Nephron (organoid): Measurements from ENCODE around the gene NEDD4L.
A peak's percentile ranks its signal among the peaks of the same experiment; 100 is the strongest.
"Not testable (repeated sequence)": the region's sequence is repeated elsewhere in the genome, so short reads cannot be mapped to it uniquely, and the experiment has no call there.

Experiments used
- H3K27ac Mint-ChIP-seq, 3 experiments: 2 replicates each; pipeline ENCODE4 v1.8.0; 2020; ENCODE audit warnings: mixed read lengths in 3 of 3, mild to moderate bottlenecking in 2 of 3, moderate library complexity in 1 of 3
- H3K27me3 Mint-ChIP-seq: 2 replicates; pipeline ENCODE4 v1.8.0; 2021; ENCODE audit warnings: low read depth, mild to moderate bottlenecking, moderate library complexity, mixed read lengths
- H3K36me3 Mint-ChIP-seq: 2 replicates; pipeline ENCODE4 v1.8.0; 2020; ENCODE audit warnings: low read depth, mixed read lengths
- H3K4me1 Mint-ChIP-seq: 2 replicates; pipeline ENCODE4 v1.8.0; 2020; ENCODE audit warnings: mixed read lengths
- H3K4me3 Mint-ChIP-seq, 3 experiments: 2 replicates each; pipeline ENCODE4 v1.8.0; 2020; ENCODE audit warnings: mild to moderate bottlenecking in 3 of 3, mixed read lengths in 3 of 3, moderate library complexity in 2 of 3
- H3K9me3 Mint-ChIP-seq: 2 replicates; pipeline ENCODE4 v1.8.0; 2020; ENCODE audit warnings: mixed read lengths
- TF ChIP-seq, protein P1 (sequence below), 3 experiments: fragments of 200-600 bp; sonication (generic); IDR thresholded peaks; one replicate each; pipeline ENCODE4 v1.5.0; 2021; ENCODE audit warnings: antibody characterized with exemption in 3 of 3; ENCODE audit not compliant: unreplicated experiment in 3 of 3

Gene NEDD4L

DNA sequence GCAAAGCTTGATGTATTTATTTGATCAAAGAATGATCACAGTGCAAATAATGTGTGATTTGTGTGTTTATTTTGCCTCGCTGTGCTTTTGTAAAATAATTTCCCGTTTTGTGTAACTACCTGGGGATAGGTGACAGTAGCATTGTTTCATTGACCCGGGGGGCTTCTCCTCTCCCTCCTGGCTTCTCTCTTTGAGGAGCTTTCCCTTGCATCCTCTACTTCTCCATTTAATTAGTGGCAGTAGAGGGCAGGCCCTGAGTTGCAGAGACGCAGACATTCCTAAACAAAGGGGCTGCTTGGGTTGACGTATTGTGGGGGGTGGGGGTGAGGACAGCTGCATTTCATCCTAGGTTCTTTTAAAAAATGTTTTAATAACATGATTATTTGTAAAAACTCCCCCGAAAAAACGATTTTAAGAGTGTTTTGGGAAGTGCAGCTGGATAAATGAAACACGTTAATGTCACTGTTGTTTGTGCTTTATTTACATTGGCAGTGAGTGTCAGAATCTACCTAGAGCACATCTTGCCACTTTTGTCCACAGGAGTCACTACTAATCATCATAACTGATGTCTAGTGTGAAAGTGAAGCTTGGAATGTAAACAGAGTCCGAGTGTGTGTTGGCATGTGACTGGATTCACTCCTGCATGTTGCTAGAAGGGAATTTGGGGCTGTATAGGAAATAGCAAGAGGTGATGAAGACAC is 2.2 kb downstream of the NEDD4L start:
- Mint-ChIP-seq H3K9me3 (no peaks in the 10 kb centered on the region), H3K4me1 (peaks cover 43% of the 10 kb centered on the region), H3K36me3 (no peaks in the 10 kb centered on the region), H3K27me3 (peaks cover 3% of the 10 kb centered on the region), H3K27ac (peak overlapping the region; percentile 45 to 97 (median 95)), H3K4me3 (peak overlapping the region; percentile 94 to 99 (median 97))
- TF ChIP-seq, protein P1, sequence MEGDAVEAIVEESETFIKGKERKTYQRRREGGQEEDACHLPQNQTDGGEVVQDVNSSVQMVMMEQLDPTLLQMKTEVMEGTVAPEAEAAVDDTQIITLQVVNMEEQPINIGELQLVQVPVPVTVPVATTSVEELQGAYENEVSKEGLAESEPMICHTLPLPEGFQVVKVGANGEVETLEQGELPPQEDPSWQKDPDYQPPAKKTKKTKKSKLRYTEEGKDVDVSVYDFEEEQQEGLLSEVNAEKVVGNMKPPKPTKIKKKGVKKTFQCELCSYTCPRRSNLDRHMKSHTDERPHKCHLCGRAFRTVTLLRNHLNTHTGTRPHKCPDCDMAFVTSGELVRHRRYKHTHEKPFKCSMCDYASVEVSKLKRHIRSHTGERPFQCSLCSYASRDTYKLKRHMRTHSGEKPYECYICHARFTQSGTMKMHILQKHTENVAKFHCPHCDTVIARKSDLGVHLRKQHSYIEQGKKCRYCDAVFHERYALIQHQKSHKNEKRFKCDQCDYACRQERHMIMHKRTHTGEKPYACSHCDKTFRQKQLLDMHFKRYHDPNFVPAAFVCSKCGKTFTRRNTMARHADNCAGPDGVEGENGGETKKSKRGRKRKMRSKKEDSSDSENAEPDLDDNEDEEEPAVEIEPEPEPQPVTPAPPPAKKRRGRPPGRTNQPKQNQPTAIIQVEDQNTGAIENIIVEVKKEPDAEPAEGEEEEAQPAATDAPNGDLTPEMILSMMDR (IDR thresholded peaks at IDR 0.05; ENCODE audit: unreplicated experiment in 3 of 3) = no peak

- no peaks in the 10 kb centered on the region for H3K36me3 Mint-ChIP-seq
- TF ChIP-seq, protein P1 (IDR thresholded peaks at IDR 0.05; ENCODE audit: unreplicated experiment in 3 of 3) = peak in 1 of 3 experiments; percentile 12
- peak overlapping the region; percentile 94 to 99 (median 97) for H3K4me3 Mint-ChIP-seq
- H3K27ac Mint-ChIP-seq = peak overlapping the region; percentile 45 to 97 (median 95)
- H3K27me3 Mint-ChIP-seq = no peaks in the 10 kb centered on the region
- no peaks in the 10 kb centered on the region for H3K9me3 Mint-ChIP-seq
- peaks cover 45% of the 10 kb centered on the region for H3K4me1 Mint-ChIP-seq
These were observed 2.9 kb downstream of the NEDD4L start for GRCh38 chr18:58046794-58047555.

DNA sequence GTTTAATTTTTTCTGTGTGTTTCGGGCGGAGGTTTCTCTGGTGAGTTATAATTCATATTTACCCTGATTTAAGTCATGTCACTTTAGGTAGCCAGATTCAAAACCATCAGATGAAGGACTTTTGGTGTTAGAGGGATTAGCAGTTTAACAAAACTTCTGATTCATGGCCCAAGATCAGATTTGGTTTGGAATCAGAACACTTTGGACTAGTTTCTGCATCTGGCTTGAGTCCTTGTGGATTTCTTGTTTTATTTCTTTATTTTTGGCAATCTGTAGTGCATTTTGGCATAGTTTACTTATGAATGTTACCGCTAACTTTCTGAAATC is 3.5 kb downstream of the NEDD4L start:
- Mint-ChIP-seq H3K27ac (peak overlapping the region; percentile 45 to 63 (median 45)), H3K36me3 (no peaks in the 10 kb centered on the region), H3K27me3 (no peaks in the 10 kb centered on the region), H3K9me3 (no peaks in the 10 kb centered on the region), H3K4me1 (peaks cover 50% of the 10 kb centered on the region), H3K4me3 (peak overlapping the region; percentile 94 to 99 (median 97))
- TF ChIP-seq, protein P1 (IDR thresholded peaks at IDR 0.05; ENCODE audit: unreplicated experiment in 3 of 3) = no peak

- H3K27ac Mint-ChIP-seq = peak overlapping the region in 1 of 3 experiments; percentile 39
- H3K36me3 Mint-ChIP-seq = no peaks in the 10 kb centered on the region
- no peaks in the 10 kb centered on the region for H3K27me3 Mint-ChIP-seq
- peak overlapping the region; percentile 34 to 46 (median 36) for H3K4me3 Mint-ChIP-seq
- TF ChIP-seq, protein P1 (IDR thresholded peaks at IDR 0.05; ENCODE audit: unreplicated experiment in 3 of 3) = no peak
- no peaks in the 10 kb centered on the region for H3K9me3 Mint-ChIP-seq
- H3K4me1 Mint-ChIP-seq = peaks cover 45% of the 10 kb centered on the region
These were observed 4.1 kb downstream of the NEDD4L start for GRCh38 chr18:58048081-58048642.

GRCh38 chr18:58049000-58049688 is 5.1 kb downstream of the NEDD4L start:
- Mint-ChIP-seq H3K36me3 (peaks cover 6% of the 10 kb centered on the region), H3K4me1 (peaks cover 44% of the 10 kb centered on the region), H3K27ac (no peak overlapping the region), H3K27me3 (no peaks in the 10 kb centered on the region), H3K9me3 (no peaks in the 10 kb centered on the region), H3K4me3 (no peak overlapping the region)
- TF ChIP-seq, protein P1 (IDR thresholded peaks at IDR 0.05; ENCODE audit: unreplicated experiment in 3 of 3) = no peak

GRCh38 chr18:58050963-58051362 is 6.9 kb downstream of the NEDD4L start:
- H3K9me3 Mint-ChIP-seq, H3K4me3 Mint-ChIP-seq: not testable (repeated sequence)

More at GRCh38 chr18:58050963-58051362, 6.9 kb downstream of the NEDD4L start:
- H3K27ac Mint-ChIP-seq, H3K27me3 Mint-ChIP-seq: not testable (repeated sequence)
- H3K36me3 Mint-ChIP-seq = peaks cover 16% of the 10 kb centered on the region
- H3K4me1 Mint-ChIP-seq = peaks cover 46% of the 10 kb centered on the region
